PFSK-1 (cell line): Measurements from ENCODE around the gene C10orf71.

Source experiments
- REST ChIP-seq, 2 experiments: IDR thresholded peaks; 2 replicates each; pipeline versions ENCODE4 v1.6.1 to v1.8.0; 2011 to 2012; ENCODE audit warnings: low read depth in 2 of 2, low read length in 2 of 2, control low read depth in 1 of 2, inconsistent platforms in 1 of 2, mild to moderate bottlenecking in 1 of 2, moderate library complexity in 1 of 2; ENCODE audit not compliant: insufficient read depth in 1 of 2
- TAF1 ChIP-seq: IDR thresholded peaks from 2 replicates; pipeline ENCODE4 v1.6.1; 2012; ENCODE audit warnings: low read length, control low read depth, borderline replicate concordance; ENCODE audit not compliant: insufficient read depth

DNA sequence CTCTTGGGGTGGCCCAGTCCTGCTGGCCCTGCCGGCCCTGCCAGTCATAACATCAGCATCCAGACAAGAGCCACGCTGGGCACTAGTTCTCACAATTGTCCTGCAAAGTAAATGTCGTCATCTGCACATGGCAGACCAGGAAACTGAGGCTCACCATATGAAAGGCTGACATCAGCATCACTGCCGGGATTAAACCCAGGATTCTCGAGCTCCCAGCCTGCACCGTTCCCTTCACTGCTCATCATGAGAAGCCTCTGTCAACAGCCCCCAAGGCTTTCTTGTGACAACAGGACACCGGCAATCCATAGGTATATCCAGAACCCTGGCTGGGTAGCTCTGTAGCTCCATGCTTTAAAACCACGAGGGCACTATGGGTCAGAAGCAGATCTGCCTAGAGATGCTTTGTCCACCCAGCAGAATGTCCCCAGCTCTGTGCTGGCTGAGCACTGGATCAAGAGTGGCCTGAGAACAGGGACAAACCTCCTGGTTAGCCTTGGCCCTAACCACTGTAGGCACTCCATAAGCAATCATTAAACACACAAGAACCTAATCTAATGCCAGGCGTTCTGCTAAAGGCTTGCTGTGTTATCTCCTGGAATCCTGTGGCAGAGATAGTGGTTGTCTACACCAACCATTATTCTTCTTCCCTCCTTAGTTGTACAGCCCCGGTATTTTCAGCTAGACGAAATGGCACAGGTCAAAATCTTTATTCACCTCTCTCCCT is 41.2 kb upstream of the C10orf71 start:
- no peak for TF ChIP-seq REST (IDR thresholded peaks at IDR 0.05; ENCODE audit: insufficient read depth in 1 of 2, low read depth in 2 of 2, low read length in 2 of 2)
- no peak for TF ChIP-seq TAF1
